Activated CD4-positive, alpha-beta T cell treated with anti-CD3 and anti-CD28 coated beads, Interleukin-2, amount 10 ng/mL, durations not matched to agents 24 days and 14 days (primary cell): ENCODE results near the gene TAF3. TPM values are rescaled to one million over a fixed set of nuclear protein-coding genes. Genes with fewer than 3 reads are reported as not detected.

Experiments
- DNase-seq: peaks from one replicate; pipeline ENCODE4 v3.0.0; 2022
- H3K27ac Mint-ChIP-seq: one replicate; pipeline ENCODE4 v1.8.0; 2022; ENCODE audit warnings: mild to moderate bottlenecking, mixed read lengths
- H3K27me3 Mint-ChIP-seq: one replicate; pipeline ENCODE4 v1.8.0; 2022; ENCODE audit warnings: mixed read lengths
- H3K36me3 Mint-ChIP-seq: one replicate; pipeline ENCODE4 v1.8.0; 2022; ENCODE audit warnings: low read depth, mild to moderate bottlenecking, mixed read lengths
- H3K4me1 Mint-ChIP-seq: one replicate; pipeline ENCODE4 v1.8.0; 2021; ENCODE audit warnings: mixed read lengths
- H3K4me3 Mint-ChIP-seq: one replicate; pipeline ENCODE4 v1.8.0; 2022; ENCODE audit warnings: mild to moderate bottlenecking, moderate library complexity, mixed read lengths
- H3K9me3 Mint-ChIP-seq: one replicate; pipeline ENCODE4 v1.8.0; 2021; ENCODE audit warnings: mixed read lengths
- intact Hi-C: fragments of 100-400 bp; cut with micrococcal nuclease; formaldehyde crosslinking; loops from one replicate; pipeline ENCODE4 v1.15.1; 2023
- total RNA-seq: library from RNA; stranded (reverse); gene quantifications from 2 replicates; pipeline ENCODE4 v1.2.3, GENCODE V29; 2022

The TAF3 gene
- total RNA-seq, 1 donor from 2014 or later, result 15.1 TPM

GRCh38 chr10:8035006-8035640 is 216.8 kb downstream of the TAF3 start:
- Mint-ChIP-seq H3K4me1 (peaks cover 13% of the 10 kb centered on the region), H3K27me3 (peaks cover 74% of the 10 kb centered on the region), H3K36me3 (peaks cover 13% of the 10 kb centered on the region), H3K27ac (peak overlapping the region; percentile 61), H3K9me3 (peaks cover 13% of the 10 kb centered on the region), H3K4me3 (no peak overlapping the region)
- intact Hi-C loops, result loop anchor here (1.0 to 5.0 kb wide), 2 partner anchors 10 to 1172 kb away; no protein-coding TSS in a partner anchor
- DNase-seq, result peak; percentile 62

GRCh38 chr10:8035641-8036470 is 217.6 kb downstream of the TAF3 start:
- H3K4me1 Mint-ChIP-seq, result peaks cover 13% of the 10 kb centered on the region
- H3K27me3 Mint-ChIP-seq, result peaks cover 76% of the 10 kb centered on the region
- peak; percentile 61 for DNase-seq
- H3K27ac Mint-ChIP-seq, result peak overlapping the region; percentile 61
- intact Hi-C loops, result loop anchor here (1.0 to 5.0 kb wide), 2 partner anchors 9 to 1171 kb away; no protein-coding TSS in a partner anchor
- H3K9me3 Mint-ChIP-seq, result peaks cover 13% of the 10 kb centered on the region
- H3K4me3 Mint-ChIP-seq, result no peak overlapping the region
- H3K36me3 Mint-ChIP-seq, result peaks cover 13% of the 10 kb centered on the region

- DNase-seq, result no peak
- Mint-ChIP-seq H3K36me3 (peaks cover 13% of the 10 kb centered on the region), H3K27me3 (peaks cover 77% of the 10 kb centered on the region), H3K27ac (peak overlapping the region; percentile 66), H3K4me1 (peaks cover 13% of the 10 kb centered on the region), H3K4me3 (no peak overlapping the region), H3K9me3 (peaks cover 13% of the 10 kb centered on the region)
- intact Hi-C loops, result loop anchor here (5.0 kb wide), 1 partner anchor 1171 kb away; no protein-coding TSS in a partner anchor
Observed at GRCh38 chr10:8036506-8037198, 218.3 kb downstream of the TAF3 start.

- Mint-ChIP-seq H3K36me3 (peaks cover 13% of the 10 kb centered on the region), H3K27ac (peak overlapping the region; percentile 73)
Observed at GRCh38 chr10:8037199-8037801, 219.0 kb downstream of the TAF3 start.

GRCh38 chr10:8037941-8038894 is 219.9 kb downstream of the TAF3 start:
- intact Hi-C loops, result loop anchor here (5.0 kb wide), 1 partner anchor 1169 kb away; no protein-coding TSS in a partner anchor
- peak overlapping the region; percentile 75 for H3K27ac Mint-ChIP-seq

More at GRCh38 chr10:8037199-8037801, 219.0 kb downstream of the TAF3 start:
- intact Hi-C loops, result loop anchor here (5.0 kb wide), 1 partner anchor 1170 kb away; no protein-coding TSS in a partner anchor
- peak; percentile 71 for DNase-seq
- Mint-ChIP-seq H3K9me3 (peaks cover 13% of the 10 kb centered on the region), H3K4me1 (peaks cover 16% of the 10 kb centered on the region), H3K27me3 (peaks cover 79% of the 10 kb centered on the region), H3K4me3 (no peak overlapping the region)

GRCh38 chr10:8039321-8039881 is 221.1 kb downstream of the TAF3 start:
- peaks cover 81% of the 10 kb centered on the region for H3K27me3 Mint-ChIP-seq
- H3K4me3 Mint-ChIP-seq, result no peak overlapping the region
- peaks cover 31% of the 10 kb centered on the region for H3K4me1 Mint-ChIP-seq
- peak; percentile 59 for DNase-seq
- H3K27ac Mint-ChIP-seq, result no peak overlapping the region
- intact Hi-C loops, result loop anchor here (5.0 kb wide), 1 partner anchor 1168 kb away; no protein-coding TSS in a partner anchor
- peaks cover 17% of the 10 kb centered on the region for H3K36me3 Mint-ChIP-seq
- H3K9me3 Mint-ChIP-seq, result peaks cover 13% of the 10 kb centered on the region

More at GRCh38 chr10:8037941-8038894, 219.9 kb downstream of the TAF3 start:
- H3K4me1 Mint-ChIP-seq, result peaks cover 22% of the 10 kb centered on the region
- H3K36me3 Mint-ChIP-seq, result peaks cover 17% of the 10 kb centered on the region
- DNase-seq, result peak; percentile 69
- H3K4me3 Mint-ChIP-seq, result peak overlapping the region; percentile 21
- H3K27me3 Mint-ChIP-seq, result peaks cover 79% of the 10 kb centered on the region
- H3K9me3 Mint-ChIP-seq, result peaks cover 13% of the 10 kb centered on the region

GRCh38 chr10:8040651-8041050 is 222.3 kb downstream of the TAF3 start:
- no peak for DNase-seq
- intact Hi-C loops, result loop anchor here (5.0 to 10.0 kb wide), 2 partner anchors 168 to 1264 kb away; no protein-coding TSS in a partner anchor
- Mint-ChIP-seq H3K36me3 (peaks cover 12% of the 10 kb centered on the region), H3K27me3 (peaks cover 85% of the 10 kb centered on the region), H3K4me3 (no peak overlapping the region), H3K27ac (no peak overlapping the region), H3K9me3 (peaks cover 9% of the 10 kb centered on the region), H3K4me1 (peaks cover 35% of the 10 kb centered on the region)

- no peak overlapping the region for H3K4me3 Mint-ChIP-seq
- H3K27me3 Mint-ChIP-seq, result peaks cover 91% of the 10 kb centered on the region
- DNase-seq, result no peak
- H3K4me1 Mint-ChIP-seq, result peaks cover 40% of the 10 kb centered on the region
- H3K9me3 Mint-ChIP-seq, result peaks cover 9% of the 10 kb centered on the region
- no peak overlapping the region for H3K27ac Mint-ChIP-seq
- H3K36me3 Mint-ChIP-seq, result peaks cover 12% of the 10 kb centered on the region
- intact Hi-C loops, result loop anchor here (5.0 to 10.0 kb wide), 2 partner anchors 169 to 1263 kb away; no protein-coding TSS in a partner anchor
Observed at GRCh38 chr10:8041284-8041991, 223.1 kb downstream of the TAF3 start.

- peaks cover 9% of the 10 kb centered on the region for H3K9me3 Mint-ChIP-seq
- H3K36me3 Mint-ChIP-seq, result peaks cover 12% of the 10 kb centered on the region
- peaks cover 40% of the 10 kb centered on the region for H3K4me1 Mint-ChIP-seq
- peak; percentile 60 for DNase-seq
- peaks cover 95% of the 10 kb centered on the region for H3K27me3 Mint-ChIP-seq
- H3K27ac Mint-ChIP-seq, result no peak overlapping the region
- intact Hi-C loops, result loop anchor here (1.0 to 10.0 kb wide), 3 partner anchors 10 to 1263 kb away; no protein-coding TSS in a partner anchor
- no peak overlapping the region for H3K4me3 Mint-ChIP-seq
Observed at GRCh38 chr10:8041992-8042720, 223.9 kb downstream of the TAF3 start.

- Mint-ChIP-seq H3K27me3 (peaks cover 95% of the 10 kb centered on the region), H3K4me1 (peaks cover 38% of the 10 kb centered on the region), H3K4me3 (peak overlapping the region; percentile 16), H3K9me3 (peaks cover 9% of the 10 kb centered on the region), H3K36me3 (peaks cover 12% of the 10 kb centered on the region), H3K27ac (peak overlapping the region; percentile 29)
- peak; percentile 58 for DNase-seq
- intact Hi-C loops, result loop anchor here (1.0 to 10.0 kb wide), 3 partner anchors 9 to 1262 kb away; no protein-coding TSS in a partner anchor
Observed at GRCh38 chr10:8042721-8043568, 224.6 kb downstream of the TAF3 start.
